ENCODE measurements around the gene ZNF341.
"Not testable (repeated sequence)": the region's sequence is repeated elsewhere in the genome, so short reads cannot be mapped to it uniquely, and the experiment has no call there.

Gene ZNF341

DNA sequence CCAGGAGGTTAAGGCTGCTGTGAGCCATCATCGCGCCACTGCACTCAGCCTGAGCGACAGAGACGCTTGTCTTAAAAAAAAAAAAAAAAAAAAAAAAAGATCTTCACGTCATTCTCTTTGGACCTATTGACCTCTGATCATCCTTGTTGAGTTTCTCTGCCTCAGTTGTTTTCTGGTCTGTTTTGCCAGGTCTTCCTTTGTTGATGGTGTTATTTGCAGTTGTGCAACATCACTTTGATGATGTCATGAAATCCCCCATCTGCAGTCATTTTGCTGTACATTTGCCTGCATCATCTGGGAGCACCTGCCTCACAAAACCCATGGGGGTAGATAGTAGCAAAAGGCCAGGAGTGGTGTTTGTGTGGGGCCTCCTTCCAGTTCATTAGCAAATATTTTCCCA lies 40.1 kb downstream of the ZNF341 start:
- DNase-seq = no peak

DNA sequence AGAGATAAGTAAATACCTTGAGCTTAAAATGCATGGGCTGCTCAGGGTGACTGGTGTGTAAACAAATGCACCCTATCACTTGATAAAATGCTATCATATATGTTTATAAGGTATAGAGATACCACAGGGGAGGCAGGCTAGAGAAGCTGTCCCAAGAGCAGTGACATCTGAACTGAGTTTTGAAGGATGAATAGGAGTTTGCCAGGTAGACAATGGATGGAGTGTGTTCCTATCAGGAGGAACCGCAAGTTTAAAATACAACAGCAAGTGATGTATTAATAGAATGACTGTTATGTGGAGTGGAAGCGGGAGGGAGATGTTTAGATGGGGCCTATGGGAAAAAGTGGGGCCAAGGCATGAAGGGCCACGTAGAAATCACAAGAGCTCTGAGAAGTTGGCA lies 40.6 kb downstream of the ZNF341 start:
- no peak for DNase-seq

- no peak for DNase-seq
These were observed 41.8 kb downstream of the ZNF341 start for GRCh38 chr20:33773412-33774089.

- no peak for DNase-seq
These were observed 46.0 kb downstream of the ZNF341 start for GRCh38 chr20:33777816-33778215.

DNA sequence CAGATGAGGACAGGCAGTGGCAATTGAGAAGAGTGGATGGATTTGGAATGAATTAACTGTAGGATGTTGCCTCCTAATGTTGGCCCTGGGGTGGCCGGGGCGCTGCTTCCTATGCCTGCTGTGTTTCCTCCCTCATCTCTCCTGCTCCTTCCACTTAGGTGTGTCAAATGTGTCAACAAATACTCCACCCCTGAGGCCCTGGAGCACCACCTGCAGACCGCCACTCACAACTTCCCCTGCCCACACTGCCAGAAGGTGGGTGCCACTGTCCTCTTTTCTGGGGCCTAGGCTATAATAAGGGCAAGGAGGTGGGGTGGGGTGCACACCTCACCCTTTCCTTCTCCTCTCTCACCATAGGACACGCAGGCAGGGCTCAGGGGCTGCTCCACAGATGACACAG lies 49.3 kb downstream of the ZNF341 start:
- no peak for DNase-seq

DNA sequence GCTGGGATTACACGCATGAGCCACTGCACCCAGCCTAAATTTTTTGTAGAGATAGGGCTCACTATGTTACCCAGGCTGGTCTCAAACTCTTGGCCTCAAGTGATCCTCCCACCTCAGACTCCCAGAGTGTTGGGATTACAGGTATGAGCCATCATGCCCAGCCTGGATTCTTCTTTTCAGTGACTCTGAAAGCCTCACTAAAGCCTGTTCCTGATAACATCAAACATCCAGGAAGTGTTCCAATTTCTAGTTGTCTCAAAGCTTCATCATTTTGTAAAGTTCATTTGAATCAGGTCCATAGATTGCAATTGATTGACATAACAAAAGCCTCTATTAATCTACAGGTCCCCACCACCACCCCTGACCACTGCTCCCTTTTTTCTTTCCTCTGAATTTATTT lies 50.1 kb downstream of the ZNF341 start:
- DNase-seq = no peak

- DNase-seq = no peak
These were observed 51.5 kb downstream of the ZNF341 start for GRCh38 chr20:33783256-33783655.

DNA sequence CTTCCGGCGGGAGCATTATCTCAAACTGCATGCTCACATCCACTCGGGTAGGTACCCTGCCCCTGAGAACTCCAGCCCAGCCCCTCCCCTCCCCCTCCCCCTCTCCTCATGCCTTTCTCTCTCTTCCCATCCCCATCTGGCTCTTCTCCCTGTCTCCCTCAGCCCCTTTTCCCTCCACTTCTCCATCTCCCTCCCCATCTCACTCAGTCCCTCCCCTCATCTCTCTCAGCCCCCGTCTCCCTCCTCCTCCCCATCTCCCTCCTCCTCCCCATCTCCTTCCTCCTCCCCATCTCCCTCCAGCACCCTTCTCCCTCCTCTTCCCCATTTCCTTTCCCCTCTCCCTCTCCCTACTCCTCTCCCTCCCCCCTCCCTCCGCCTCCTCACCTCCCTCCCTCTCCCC lies 52.0 kb downstream of the ZNF341 start:
- no peak for DNase-seq

DNA sequence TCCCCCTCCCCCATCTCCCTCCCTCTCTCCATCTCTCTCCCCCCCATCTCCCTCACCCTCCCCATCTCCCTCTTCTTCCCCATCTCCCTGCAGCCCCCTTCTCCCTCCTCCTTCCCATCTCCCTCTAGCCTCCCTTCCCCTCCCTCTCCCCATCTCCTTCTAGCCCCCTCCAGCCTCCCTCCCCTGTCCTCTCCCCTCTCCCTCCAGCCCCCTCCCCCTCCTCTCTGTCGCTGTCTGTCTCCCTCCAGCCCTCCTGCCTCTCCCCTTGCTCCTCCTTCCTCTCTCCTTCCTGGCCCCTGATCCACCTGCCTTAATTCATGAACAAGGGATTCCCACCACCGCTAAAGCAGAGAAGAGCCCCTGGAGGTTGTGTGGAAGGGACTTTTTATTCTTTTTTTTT lies 52.4 kb downstream of the ZNF341 start:
- DNase-seq = no peak

DNA sequence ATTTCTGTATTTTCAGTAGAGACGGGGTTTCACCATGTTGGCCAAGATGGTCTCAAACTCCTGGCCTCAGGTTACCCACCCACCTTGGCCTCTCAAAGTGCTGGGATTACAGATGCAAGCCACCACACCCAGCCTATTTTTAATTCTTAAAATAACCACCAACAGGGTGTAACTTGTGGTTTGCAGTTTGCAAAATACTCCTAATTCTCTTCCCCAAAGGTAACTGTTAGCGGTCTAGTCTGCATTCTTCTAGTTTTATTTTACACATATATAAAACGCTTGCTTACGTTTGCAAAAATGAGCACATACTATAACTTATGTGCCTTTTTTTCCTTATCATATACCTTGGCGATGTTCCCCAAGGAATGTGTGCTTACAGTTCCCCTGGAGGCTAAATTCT lies 53.7 kb downstream of the ZNF341 start:
- no peak for DNase-seq

DNA sequence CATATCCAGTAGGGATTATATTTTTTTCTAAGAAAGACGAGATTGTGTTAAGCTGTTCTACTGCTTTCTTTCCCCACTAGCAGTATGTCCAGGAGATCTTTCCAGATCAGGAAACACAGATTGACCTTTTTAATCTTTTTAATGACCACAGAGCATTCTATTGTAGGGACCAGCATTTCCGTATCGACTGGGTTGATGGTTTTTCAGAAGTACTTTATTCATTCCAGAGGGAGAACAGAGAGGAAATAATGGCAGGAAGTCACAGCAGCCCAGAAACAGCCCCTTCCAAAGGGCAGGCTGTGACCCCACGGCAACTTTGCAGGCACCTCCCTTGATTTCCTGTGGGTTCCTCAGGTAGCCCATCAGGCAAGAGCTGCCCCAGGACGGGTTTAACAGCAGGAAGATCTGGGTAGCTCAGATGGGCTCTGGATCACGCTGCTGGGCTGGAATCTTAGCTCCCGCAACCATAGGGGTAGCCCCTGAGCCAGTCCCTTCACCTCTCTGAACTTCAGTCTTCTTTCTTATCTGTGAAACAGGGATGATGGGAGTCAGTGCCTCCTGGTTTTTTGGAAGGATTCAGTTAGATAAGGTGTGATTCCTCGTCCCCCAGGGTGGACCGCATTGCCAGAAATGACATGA lies 55.6 kb downstream of the ZNF341 start:
- no peak for DNase-seq

DNA sequence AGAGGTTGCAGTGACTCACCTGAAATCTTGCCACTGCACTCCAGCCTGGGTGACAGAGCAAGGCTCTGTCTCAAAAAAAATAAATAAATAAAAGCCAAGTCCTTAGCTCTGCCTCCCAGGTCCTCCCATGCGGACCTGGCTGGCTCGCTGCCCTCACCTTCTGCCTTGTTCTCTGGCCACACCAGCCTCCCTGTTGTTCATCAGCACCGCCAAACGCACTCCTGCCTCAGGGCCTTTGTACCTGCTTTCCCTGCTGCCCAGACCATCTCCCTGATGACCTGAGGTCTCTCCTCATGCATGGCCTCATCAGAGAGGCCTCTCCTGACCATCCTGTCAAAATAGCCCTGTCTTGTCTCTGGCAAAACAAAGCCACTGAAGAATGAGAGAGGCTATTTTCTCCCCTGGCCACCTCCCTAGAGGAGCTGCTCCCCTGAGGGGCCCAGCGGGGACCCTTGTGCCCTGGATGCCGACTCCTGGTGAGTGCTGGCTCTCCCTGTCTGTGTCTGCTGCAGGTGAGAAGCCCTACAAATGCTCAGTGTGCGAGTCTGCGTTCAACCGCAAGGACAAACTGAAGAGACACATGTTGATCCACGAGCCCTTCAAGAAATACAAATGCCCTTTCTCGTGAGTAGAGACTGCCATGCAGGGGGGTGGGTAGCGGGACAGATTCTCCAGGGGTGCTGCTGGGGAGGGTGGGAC lies 56.7 kb downstream of the ZNF341 start:
- DNase-seq = no peak

DNA sequence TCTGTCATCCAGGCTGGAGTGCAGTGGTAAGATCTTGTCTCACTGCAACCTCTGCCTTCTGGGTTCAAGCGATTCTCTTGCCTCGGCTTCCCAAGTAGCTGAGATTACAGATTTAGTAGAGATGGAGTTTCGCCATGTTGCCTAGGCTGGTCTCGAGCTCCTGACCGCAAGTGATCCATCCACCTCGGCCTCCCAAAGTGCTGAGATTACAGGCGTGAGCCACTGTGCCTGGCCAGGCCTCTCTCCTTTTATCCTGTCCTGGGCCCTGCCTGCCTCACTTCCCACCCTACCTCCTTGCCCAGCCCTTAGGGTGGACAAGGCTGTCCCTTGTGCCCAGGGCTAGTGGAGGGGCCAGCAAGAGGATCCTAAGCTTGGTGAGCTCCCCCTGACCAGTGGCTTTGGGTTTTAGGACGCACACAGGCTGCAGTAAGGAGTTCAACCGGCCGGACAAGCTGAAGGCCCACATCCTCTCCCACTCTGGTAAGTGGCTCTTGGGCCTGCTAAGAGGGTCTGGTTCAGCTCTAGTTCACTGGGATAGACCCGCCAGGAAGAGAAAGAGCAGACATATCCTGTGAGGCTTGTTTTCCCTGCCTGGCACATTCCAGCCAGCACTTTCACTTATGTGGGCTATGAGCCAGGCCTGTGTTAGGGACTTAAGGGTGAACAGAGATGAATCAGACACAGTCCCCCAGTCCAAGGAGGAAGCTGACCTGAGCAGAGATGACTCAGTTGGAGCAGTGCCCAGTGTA lies 57.5 kb downstream of the ZNF341 start:
- DNase-seq = no peak

DNA sequence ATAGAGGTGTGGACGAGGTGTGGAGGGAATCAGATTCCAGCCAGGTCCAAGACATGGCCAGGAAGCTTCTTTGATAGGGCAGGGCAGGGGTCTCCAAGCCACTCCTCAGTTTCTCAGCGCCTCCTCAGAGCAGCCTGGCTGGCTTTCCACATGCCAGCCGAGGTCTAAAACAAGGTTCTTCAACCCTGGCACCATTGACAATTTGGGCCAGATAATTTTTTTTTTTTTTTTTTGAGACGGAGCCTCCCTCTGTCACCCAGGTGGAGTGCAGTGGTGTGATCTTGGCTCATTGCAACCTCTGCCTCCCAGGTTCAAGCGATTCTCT lies 58.0 kb downstream of the ZNF341 start:
- no peak for DNase-seq

- DNase-seq = no peak
These were observed 58.8 kb downstream of the ZNF341 start for GRCh38 chr20:33790566-33790965.

DNA sequence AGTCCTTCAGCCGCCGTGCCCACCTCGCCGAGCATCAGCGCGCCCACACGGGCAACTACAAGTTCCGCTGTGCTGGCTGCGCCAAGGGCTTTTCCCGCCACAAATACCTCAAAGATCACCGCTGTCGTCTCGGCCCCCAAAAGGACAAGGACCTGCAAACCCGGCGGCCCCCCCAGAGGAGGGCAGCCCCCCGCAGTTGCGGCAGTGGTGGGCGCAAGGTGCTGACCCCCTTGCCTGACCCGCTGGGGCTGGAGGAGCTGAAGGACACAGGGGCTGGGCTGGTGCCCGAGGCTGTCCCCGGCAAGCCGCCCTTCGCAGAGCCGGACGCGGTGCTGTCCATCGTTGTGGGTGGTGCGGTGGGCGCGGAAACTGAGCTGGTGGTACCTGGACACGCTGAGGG lies 59.2 kb downstream of the ZNF341 start:
- no peak for DNase-seq

GRCh38 chr20:33791540-33791939 lies 59.7 kb downstream of the ZNF341 start:
- DNase-seq = no peak

- DNase-seq = peak; percentile 58
These were observed 60.3 kb downstream of the ZNF341 start for GRCh38 chr20:33791959-33792597.

- DNase-seq = not testable (repeated sequence)
These were observed 60.8 kb downstream of the ZNF341 start for GRCh38 chr20:33792598-33792989.

- no peak for DNase-seq
These were observed 61.5 kb downstream of the ZNF341 start for GRCh38 chr20:33793011-33793931.

DNA sequence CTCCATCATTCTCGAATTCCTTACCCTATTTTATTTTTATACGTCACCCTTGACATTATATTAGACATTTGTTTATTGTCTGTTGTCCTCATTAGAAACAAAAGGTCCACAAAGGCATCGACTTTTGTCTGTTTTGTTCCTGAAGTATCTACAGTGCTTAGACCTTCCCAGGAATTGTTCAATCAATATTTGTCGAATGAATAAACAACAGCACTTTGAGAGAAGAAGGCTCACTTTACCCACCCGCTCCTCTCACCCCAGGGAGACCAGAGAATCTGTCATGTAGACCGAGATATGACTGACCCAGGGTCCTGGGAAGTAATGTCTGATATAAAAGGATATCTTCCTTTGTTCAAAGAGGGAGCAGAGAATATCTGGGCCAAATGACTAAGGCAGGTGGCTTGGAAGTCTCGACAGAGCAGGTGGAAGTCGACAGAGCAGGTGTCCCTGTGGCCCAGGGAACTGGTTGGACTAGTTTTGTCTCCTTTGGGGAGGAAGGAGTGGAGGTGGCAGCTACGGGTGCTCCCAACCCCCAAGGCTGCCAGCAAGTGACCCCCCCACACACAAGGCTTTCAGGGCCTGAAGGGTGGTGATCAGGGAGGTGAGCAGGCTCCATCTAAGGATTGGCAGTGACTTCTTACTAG lies 64.6 kb downstream of the ZNF341 start:
- DNase-seq = no peak
